K562 (cell line): ENCODE data around the gene ENTPD6. TPM values are rescaled to one million over a fixed set of nuclear protein-coding genes. Genes with fewer than 3 reads are reported as not detected.

Experiments used
- KLF10 ChIP-seq: fragments of 250-450 bp; sonication (Bioruptor Pico); IDR thresholded peaks from 2 replicates; pipeline ENCODE4 v1.6.1; 2021; ENCODE audit warnings: matching md5 sums
- PTRF ChIP-seq: fragments of 450-650 bp; IDR thresholded peaks from 2 replicates; pipeline ENCODE4 v1.6.1; 2016; ENCODE audit warnings: mild to moderate bottlenecking, missing genetic modification characterization, missing compliant biosample characterization
- ZFX ChIP-seq: sonication (generic); formaldehyde crosslinking; IDR thresholded peaks from 2 replicates; pipeline ENCODE4 v1.8.0; 2022; ENCODE audit warnings: mild to moderate bottlenecking, missing genetic modification reagents, moderate library complexity
- ZNF140 ChIP-seq: fragments of 250-450 bp; sonication (Bioruptor Pico); IDR thresholded peaks from 2 replicates; pipeline ENCODE4 v1.8.0; 2021; ENCODE audit warnings: moderate library complexity, mild to moderate bottlenecking, inconsistent platforms
- polyA plus RNA-seq, 8 experiments: library from polyadenylated mRNA; depleted of rRNA in 4 of 8; stranded (reverse) in 5 of 8; unstranded in 3 of 8; fragments of >200 nt; fragmentation: Nextera tagmentation in 2 of 8; fragmentation: Illumina TruSeq in 1 of 8; extraction: Ambion mirVana in 2 of 8; extraction: Trizol in 1 of 8; gene quantifications; 2 replicates each; pipeline versions ENCODE4 v1.2.1 to v1.2.3, GENCODE V29; 2011 to 2014; ENCODE audit warnings: inconsistent platforms in 1 of 8, missing spikeins in 1 of 8
- total RNA-seq, 7 experiments: library from RNA; depleted of rRNA in 6 of 7; stranded (reverse); fragments of >200 nt in 6 of 7; fragmentation: Illumina TruSeq in 2 of 7; extraction: Trizol in 2 of 7; gene quantifications; 2 replicates each; pipeline versions ENCODE4 v1.2.1 to v1.2.3, GENCODE V29; 2011 to 2021; ENCODE audit warnings: low replicate concordance in 1 of 7
- TF ChIP-seq, protein P1 (sequence below): fragments of 200-600 bp; sonication (generic); IDR thresholded peaks from one replicate; pipeline ENCODE4 v1.6.1; 2012; ENCODE audit warnings: mild to moderate bottlenecking, low read depth, low read length, inconsistent platforms
- TF ChIP-seq, protein P2 (sequence below): fragments of 200-400 bp; formaldehyde crosslinking; IDR thresholded peaks from 2 replicates; pipeline ENCODE4 v1.6.1; 2017; ENCODE audit warnings: mild to moderate bottlenecking, low read depth, low read length, moderate library complexity
- TF ChIP-seq, protein P3 (sequence below): fragments of 450-650 bp; IDR thresholded peaks from 2 replicates; pipeline ENCODE4 v1.6.1; 2016; ENCODE audit warnings: mild to moderate bottlenecking

Gene ENTPD6
- total and polyA plus RNA-seq, 9 of the 15 experiments (the other 6 are each of a cell fraction or from before 2014, with no cell fraction given), result 0.82 to 36.8 (median 22.4) TPM

DNA sequence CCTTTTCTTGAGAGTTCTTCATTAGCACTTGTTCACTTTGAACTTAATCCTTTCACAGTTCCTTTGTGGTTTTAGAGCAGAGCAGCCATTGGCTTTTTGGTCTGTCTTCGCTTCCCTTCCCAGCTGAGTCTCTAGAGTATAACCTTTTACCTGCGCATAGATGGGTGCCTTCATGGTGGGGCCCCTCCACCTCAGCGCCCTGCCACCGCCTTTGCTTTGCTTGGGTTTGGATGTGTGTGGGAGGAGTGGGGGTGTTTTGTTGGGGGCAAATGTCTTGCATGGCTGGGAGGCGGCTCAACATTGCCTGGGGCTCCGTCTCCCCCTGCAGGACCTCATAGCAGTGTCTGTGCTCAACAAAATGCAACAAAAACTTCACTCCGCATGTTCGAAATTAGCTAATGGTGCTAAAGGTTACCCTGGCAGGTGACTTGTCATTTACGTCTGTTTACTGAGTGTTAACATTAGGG lies 64.3 kb downstream of the ENTPD6 start (continued):
- TF ChIP-seq, protein P1, sequence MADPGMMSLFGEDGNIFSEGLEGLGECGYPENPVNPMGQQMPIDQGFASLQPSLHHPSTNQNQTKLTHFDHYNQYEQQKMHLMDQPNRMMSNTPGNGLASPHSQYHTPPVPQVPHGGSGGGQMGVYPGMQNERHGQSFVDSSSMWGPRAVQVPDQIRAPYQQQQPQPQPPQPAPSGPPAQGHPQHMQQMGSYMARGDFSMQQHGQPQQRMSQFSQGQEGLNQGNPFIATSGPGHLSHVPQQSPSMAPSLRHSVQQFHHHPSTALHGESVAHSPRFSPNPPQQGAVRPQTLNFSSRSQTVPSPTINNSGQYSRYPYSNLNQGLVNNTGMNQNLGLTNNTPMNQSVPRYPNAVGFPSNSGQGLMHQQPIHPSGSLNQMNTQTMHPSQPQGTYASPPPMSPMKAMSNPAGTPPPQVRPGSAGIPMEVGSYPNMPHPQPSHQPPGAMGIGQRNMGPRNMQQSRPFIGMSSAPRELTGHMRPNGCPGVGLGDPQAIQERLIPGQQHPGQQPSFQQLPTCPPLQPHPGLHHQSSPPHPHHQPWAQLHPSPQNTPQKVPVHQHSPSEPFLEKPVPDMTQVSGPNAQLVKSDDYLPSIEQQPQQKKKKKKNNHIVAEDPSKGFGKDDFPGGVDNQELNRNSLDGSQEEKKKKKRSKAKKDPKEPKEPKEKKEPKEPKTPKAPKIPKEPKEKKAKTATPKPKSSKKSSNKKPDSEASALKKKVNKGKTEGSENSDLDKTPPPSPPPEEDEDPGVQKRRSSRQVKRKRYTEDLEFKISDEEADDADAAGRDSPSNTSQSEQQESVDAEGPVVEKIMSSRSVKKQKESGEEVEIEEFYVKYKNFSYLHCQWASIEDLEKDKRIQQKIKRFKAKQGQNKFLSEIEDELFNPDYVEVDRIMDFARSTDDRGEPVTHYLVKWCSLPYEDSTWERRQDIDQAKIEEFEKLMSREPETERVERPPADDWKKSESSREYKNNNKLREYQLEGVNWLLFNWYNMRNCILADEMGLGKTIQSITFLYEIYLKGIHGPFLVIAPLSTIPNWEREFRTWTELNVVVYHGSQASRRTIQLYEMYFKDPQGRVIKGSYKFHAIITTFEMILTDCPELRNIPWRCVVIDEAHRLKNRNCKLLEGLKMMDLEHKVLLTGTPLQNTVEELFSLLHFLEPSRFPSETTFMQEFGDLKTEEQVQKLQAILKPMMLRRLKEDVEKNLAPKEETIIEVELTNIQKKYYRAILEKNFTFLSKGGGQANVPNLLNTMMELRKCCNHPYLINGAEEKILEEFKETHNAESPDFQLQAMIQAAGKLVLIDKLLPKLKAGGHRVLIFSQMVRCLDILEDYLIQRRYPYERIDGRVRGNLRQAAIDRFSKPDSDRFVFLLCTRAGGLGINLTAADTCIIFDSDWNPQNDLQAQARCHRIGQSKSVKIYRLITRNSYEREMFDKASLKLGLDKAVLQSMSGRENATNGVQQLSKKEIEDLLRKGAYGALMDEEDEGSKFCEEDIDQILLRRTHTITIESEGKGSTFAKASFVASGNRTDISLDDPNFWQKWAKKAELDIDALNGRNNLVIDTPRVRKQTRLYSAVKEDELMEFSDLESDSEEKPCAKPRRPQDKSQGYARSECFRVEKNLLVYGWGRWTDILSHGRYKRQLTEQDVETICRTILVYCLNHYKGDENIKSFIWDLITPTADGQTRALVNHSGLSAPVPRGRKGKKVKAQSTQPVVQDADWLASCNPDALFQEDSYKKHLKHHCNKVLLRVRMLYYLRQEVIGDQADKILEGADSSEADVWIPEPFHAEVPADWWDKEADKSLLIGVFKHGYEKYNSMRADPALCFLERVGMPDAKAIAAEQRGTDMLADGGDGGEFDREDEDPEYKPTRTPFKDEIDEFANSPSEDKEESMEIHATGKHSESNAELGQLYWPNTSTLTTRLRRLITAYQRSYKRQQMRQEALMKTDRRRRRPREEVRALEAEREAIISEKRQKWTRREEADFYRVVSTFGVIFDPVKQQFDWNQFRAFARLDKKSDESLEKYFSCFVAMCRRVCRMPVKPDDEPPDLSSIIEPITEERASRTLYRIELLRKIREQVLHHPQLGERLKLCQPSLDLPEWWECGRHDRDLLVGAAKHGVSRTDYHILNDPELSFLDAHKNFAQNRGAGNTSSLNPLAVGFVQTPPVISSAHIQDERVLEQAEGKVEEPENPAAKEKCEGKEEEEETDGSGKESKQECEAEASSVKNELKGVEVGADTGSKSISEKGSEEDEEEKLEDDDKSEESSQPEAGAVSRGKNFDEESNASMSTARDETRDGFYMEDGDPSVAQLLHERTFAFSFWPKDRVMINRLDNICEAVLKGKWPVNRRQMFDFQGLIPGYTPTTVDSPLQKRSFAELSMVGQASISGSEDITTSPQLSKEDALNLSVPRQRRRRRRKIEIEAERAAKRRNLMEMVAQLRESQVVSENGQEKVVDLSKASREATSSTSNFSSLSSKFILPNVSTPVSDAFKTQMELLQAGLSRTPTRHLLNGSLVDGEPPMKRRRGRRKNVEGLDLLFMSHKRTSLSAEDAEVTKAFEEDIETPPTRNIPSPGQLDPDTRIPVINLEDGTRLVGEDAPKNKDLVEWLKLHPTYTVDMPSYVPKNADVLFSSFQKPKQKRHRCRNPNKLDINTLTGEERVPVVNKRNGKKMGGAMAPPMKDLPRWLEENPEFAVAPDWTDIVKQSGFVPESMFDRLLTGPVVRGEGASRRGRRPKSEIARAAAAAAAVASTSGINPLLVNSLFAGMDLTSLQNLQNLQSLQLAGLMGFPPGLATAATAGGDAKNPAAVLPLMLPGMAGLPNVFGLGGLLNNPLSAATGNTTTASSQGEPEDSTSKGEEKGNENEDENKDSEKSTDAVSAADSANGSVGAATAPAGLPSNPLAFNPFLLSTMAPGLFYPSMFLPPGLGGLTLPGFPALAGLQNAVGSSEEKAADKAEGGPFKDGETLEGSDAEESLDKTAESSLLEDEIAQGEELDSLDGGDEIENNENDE, result no peak
- TF ChIP-seq, protein P2, sequence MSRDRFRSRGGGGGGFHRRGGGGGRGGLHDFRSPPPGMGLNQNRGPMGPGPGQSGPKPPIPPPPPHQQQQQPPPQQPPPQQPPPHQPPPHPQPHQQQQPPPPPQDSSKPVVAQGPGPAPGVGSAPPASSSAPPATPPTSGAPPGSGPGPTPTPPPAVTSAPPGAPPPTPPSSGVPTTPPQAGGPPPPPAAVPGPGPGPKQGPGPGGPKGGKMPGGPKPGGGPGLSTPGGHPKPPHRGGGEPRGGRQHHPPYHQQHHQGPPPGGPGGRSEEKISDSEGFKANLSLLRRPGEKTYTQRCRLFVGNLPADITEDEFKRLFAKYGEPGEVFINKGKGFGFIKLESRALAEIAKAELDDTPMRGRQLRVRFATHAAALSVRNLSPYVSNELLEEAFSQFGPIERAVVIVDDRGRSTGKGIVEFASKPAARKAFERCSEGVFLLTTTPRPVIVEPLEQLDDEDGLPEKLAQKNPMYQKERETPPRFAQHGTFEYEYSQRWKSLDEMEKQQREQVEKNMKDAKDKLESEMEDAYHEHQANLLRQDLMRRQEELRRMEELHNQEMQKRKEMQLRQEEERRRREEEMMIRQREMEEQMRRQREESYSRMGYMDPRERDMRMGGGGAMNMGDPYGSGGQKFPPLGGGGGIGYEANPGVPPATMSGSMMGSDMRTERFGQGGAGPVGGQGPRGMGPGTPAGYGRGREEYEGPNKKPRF, result no peak
- no peak for TF ChIP-seq ZFX (CRISPR knock-in tag)
- TF ChIP-seq PTRF (tag), result no peak
- TF ChIP-seq ZNF140 (CRISPR knock-in tag), result no peak
- no peak for TF ChIP-seq KLF10 (CRISPR knock-in tag)
- TF ChIP-seq, protein P3, sequence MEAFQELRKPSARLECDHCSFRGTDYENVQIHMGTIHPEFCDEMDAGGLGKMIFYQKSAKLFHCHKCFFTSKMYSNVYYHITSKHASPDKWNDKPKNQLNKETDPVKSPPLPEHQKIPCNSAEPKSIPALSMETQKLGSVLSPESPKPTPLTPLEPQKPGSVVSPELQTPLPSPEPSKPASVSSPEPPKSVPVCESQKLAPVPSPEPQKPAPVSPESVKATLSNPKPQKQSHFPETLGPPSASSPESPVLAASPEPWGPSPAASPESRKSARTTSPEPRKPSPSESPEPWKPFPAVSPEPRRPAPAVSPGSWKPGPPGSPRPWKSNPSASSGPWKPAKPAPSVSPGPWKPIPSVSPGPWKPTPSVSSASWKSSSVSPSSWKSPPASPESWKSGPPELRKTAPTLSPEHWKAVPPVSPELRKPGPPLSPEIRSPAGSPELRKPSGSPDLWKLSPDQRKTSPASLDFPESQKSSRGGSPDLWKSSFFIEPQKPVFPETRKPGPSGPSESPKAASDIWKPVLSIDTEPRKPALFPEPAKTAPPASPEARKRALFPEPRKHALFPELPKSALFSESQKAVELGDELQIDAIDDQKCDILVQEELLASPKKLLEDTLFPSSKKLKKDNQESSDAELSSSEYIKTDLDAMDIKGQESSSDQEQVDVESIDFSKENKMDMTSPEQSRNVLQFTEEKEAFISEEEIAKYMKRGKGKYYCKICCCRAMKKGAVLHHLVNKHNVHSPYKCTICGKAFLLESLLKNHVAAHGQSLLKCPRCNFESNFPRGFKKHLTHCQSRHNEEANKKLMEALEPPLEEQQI, result no peak
